MM.1S (cell line): ENCODE data around the gene WNT2B.

Source experiments
- CTCF ChIP-seq: fragments of 300-600 bp; sonication (generic); IDR thresholded peaks from 2 replicates; pipeline ENCODE4 v1.5.1; 2016; ENCODE audit warnings: antibody characterized with exemption, low read length, mixed read lengths
- EZH2 ChIP-seq: fragments of 300-600 bp; sonication (generic); optimal IDR thresholded peaks from 2 replicates; pipeline ENCODE3; 2017; ENCODE audit warnings: low read depth, mild to moderate bottlenecking, antibody characterized with exemption, low read length, mixed read lengths

- TF ChIP-seq CTCF (no peak), EZH2 (no peak)
Observed at GRCh38 chr1:112505400-112505785, 3.4 kb upstream of the WNT2B start.
